ENCODE data around the gene ZNF512B. TPM values are rescaled to one million over a fixed set of nuclear protein-coding genes. Genes with fewer than 3 reads are reported as not detected.

The ZNF512B gene
- total RNA-seq, 1 experiment from 2014 or later, result 10.3 TPM

DNA sequence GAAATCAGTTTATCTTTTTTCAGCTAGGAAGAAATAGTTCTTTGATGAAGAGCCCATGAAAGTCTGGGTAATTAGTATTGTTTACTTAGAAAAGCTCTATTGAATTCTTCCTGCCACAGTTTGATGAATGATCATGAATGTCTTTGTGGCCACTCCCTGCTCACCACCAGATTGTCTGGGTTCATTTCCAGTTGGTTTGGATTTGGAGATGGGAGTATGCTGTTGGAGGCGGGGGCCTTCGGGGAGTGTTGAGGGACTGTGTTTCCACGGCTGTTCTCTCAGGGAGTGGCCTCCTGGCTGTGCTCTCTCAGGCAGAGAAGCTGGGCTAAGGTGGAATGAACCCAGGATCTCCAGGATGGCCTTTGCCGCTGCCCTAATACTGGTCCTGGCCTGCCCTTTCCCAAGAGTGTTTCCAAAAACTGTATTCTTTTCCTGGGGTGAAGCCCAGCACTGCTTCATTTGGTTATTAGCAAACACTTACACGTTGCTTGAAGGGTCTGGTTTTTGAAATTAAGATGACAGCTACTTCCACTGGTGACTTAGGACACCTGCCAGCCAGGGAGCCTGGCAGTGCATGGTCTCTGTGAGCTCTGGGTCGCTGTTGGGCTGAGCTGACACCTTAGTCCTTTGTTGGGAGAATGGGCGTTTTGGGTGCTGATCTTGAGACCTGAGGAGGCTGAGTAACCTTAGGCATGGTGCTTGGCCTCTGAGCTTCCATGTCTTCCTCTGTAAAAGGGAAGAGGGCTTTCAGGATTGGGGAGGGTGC, 34.4 kb upstream of the ZNF512B start:
- Histone ChIP-seq H3K36me3 (ENCODE audit: control insufficient read depth in 1 of 2, insufficient read depth in 2 of 2, low read length in 2 of 2) (peaks cover 30 to 46% of the 10 kb centered on the region in 2 experiments), H3K9ac (ENCODE audit: low read length) (no peak overlapping the region), H4K20me1 (ENCODE audit: insufficient read depth) (no peaks in the 10 kb centered on the region), H3K4me2 (ENCODE audit: low read length) (no peak overlapping the region), H3K9me2 (ENCODE audit: insufficient read depth) (no peaks in the 10 kb centered on the region), H2AFZ (ENCODE audit: low read depth, low read length, poor library complexity, severe bottlenecking) (no peak overlapping the region), H3K27me3 (ENCODE audit: insufficient read depth, low read length) (no peaks in the 10 kb centered on the region), H3K4me3 (replicated peaks in 1 of 2; ENCODE audit: low read depth in 1 of 2, low read length in 2 of 2) (no peak overlapping the region), H3K9me3 (ENCODE audit: control insufficient read depth in 1 of 2, insufficient read depth in 1 of 2, low read depth in 1 of 2, low read length in 2 of 2) (peaks cover 3 to 7% of the 10 kb centered on the region in 2 experiments; a peak in 2 of 4 replicates), H3K79me2 (ENCODE audit: insufficient read depth, low read length) (peaks cover 43% of the 10 kb centered on the region), H3K4me1 (ENCODE audit: control insufficient read depth in 1 of 2, insufficient read depth in 2 of 2, low read length in 2 of 2) (no peaks in the 10 kb centered on the region), H3K27ac (ENCODE audit: low read depth, low read length) (no peak overlapping the region)
- CTCF ChIA-PET, result no interaction called here
- RAD21 ChIA-PET (ENCODE audit: low non-redundant PET in 1 of 2, low total read pairs in 2 of 2, uncharacterized antibody in 2 of 2, unreplicated experiment in 2 of 2), result no interaction called here
- intact Hi-C loops (cut with micrococcal nuclease), result no loop called here
- ATAC-seq (no peak), DNase-seq (ENCODE audit: low read depth, low spot score) (no peak)
- POLR2A ChIA-PET, result no interaction called here
- TF ChIP-seq, protein P1, sequence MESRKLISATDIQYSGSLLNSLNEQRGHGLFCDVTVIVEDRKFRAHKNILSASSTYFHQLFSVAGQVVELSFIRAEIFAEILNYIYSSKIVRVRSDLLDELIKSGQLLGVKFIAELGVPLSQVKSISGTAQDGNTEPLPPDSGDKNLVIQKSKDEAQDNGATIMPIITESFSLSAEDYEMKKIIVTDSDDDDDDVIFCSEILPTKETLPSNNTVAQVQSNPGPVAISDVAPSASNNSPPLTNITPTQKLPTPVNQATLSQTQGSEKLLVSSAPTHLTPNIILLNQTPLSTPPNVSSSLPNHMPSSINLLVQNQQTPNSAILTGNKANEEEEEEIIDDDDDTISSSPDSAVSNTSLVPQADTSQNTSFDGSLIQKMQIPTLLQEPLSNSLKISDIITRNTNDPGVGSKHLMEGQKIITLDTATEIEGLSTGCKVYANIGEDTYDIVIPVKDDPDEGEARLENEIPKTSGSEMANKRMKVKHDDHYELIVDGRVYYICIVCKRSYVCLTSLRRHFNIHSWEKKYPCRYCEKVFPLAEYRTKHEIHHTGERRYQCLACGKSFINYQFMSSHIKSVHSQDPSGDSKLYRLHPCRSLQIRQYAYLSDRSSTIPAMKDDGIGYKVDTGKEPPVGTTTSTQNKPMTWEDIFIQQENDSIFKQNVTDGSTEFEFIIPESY (IDR thresholded peaks at IDR 0.05; ENCODE audit: extremely low read depth, insufficient replicate concordance, low read length), result no peak
- TF ChIP-seq, protein P2, sequence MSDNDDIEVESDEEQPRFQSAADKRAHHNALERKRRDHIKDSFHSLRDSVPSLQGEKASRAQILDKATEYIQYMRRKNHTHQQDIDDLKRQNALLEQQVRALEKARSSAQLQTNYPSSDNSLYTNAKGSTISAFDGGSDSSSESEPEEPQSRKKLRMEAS (IDR thresholded peaks at IDR 0.05), result no peak
- no peak for TF ChIP-seq EZH2 (IDR thresholded peaks at IDR 0.05)
- TF ChIP-seq, protein P3, sequence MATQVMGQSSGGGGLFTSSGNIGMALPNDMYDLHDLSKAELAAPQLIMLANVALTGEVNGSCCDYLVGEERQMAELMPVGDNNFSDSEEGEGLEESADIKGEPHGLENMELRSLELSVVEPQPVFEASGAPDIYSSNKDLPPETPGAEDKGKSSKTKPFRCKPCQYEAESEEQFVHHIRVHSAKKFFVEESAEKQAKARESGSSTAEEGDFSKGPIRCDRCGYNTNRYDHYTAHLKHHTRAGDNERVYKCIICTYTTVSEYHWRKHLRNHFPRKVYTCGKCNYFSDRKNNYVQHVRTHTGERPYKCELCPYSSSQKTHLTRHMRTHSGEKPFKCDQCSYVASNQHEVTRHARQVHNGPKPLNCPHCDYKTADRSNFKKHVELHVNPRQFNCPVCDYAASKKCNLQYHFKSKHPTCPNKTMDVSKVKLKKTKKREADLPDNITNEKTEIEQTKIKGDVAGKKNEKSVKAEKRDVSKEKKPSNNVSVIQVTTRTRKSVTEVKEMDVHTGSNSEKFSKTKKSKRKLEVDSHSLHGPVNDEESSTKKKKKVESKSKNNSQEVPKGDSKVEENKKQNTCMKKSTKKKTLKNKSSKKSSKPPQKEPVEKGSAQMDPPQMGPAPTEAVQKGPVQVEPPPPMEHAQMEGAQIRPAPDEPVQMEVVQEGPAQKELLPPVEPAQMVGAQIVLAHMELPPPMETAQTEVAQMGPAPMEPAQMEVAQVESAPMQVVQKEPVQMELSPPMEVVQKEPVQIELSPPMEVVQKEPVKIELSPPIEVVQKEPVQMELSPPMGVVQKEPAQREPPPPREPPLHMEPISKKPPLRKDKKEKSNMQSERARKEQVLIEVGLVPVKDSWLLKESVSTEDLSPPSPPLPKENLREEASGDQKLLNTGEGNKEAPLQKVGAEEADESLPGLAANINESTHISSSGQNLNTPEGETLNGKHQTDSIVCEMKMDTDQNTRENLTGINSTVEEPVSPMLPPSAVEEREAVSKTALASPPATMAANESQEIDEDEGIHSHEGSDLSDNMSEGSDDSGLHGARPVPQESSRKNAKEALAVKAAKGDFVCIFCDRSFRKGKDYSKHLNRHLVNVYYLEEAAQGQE (IDR thresholded peaks at IDR 0.05; ENCODE audit: low read depth), result no peak
- no peak for TF ChIP-seq EGR1 (IDR thresholded peaks at IDR 0.05; ENCODE audit: low read depth)
- TF ChIP-seq ZFX (IDR thresholded peaks at IDR 0.05), result no peak
- TF ChIP-seq, protein P4, sequence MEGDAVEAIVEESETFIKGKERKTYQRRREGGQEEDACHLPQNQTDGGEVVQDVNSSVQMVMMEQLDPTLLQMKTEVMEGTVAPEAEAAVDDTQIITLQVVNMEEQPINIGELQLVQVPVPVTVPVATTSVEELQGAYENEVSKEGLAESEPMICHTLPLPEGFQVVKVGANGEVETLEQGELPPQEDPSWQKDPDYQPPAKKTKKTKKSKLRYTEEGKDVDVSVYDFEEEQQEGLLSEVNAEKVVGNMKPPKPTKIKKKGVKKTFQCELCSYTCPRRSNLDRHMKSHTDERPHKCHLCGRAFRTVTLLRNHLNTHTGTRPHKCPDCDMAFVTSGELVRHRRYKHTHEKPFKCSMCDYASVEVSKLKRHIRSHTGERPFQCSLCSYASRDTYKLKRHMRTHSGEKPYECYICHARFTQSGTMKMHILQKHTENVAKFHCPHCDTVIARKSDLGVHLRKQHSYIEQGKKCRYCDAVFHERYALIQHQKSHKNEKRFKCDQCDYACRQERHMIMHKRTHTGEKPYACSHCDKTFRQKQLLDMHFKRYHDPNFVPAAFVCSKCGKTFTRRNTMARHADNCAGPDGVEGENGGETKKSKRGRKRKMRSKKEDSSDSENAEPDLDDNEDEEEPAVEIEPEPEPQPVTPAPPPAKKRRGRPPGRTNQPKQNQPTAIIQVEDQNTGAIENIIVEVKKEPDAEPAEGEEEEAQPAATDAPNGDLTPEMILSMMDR (IDR thresholded peaks at IDR 0.05 in 2 of 3, conservative IDR thresholded peaks at IDR 0.05 in 1 of 3; ENCODE audit: borderline replicate concordance in 1 of 3, insufficient read depth in 1 of 3, low read depth in 2 of 3, low read length in 2 of 3), result no peak
- no peak for TF ChIP-seq CBX3 (IDR thresholded peaks at IDR 0.05; ENCODE audit: low read depth)
- TF ChIP-seq ZNF274 (IDR thresholded peaks at IDR 0.05; ENCODE audit: low read depth, low read length), result no peak
- TF ChIP-seq SIN3A (IDR thresholded peaks at IDR 0.05; ENCODE audit: low read depth), result no peak
- TF ChIP-seq POLR2AphosphoS5 (IDR thresholded peaks at IDR 0.05; ENCODE audit: low read depth, low read length), result no peak
- TF ChIP-seq ELF1 (IDR thresholded peaks at IDR 0.05; ENCODE audit: borderline replicate concordance, low read depth), result no peak
- TF ChIP-seq, protein P5, sequence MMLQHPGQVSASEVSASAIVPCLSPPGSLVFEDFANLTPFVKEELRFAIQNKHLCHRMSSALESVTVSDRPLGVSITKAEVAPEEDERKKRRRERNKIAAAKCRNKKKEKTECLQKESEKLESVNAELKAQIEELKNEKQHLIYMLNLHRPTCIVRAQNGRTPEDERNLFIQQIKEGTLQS (IDR thresholded peaks at IDR 0.05), result no peak
- no peak for TF ChIP-seq YY1 (IDR thresholded peaks at IDR 0.05; ENCODE audit: extremely low read depth, insufficient replicate concordance, low read depth, low read length)
- no peak for TF ChIP-seq JUND (IDR thresholded peaks at IDR 0.05)
- no peak for TF ChIP-seq POLR2A (IDR thresholded peaks at IDR 0.05; ENCODE audit: borderline replicate concordance, extremely low read depth, insufficient read depth, insufficient read length)
- TF ChIP-seq EZH2phosphoT487 (IDR thresholded peaks at IDR 0.05; ENCODE audit: borderline replicate concordance), result no peak
- no peak for TF ChIP-seq SRF (IDR thresholded peaks at IDR 0.05; ENCODE audit: low read depth)
- TF ChIP-seq RAD21 (IDR thresholded peaks at IDR 0.05; ENCODE audit: low read depth), result no peak
- TF ChIP-seq TCF7L2 (IDR thresholded peaks at IDR 0.05; ENCODE audit: borderline replicate concordance, extremely low read depth, insufficient read depth, insufficient read length), result no peak
- BruUV-seq (replicated peaks), result no TSS peak

Measured in HCT116 (cell line).